GM12878 (cell line): ENCODE data around the gene TMUB1. TPM values are rescaled to one million over a fixed set of nuclear protein-coding genes. Genes with fewer than 3 reads are reported as not detected.

Experiments
- ATAC-seq: fragments of 200-7000 bp; cut with Tn5 transposase; 3 replicates; pipeline ENCODE4 v1.9.1; 2020; ENCODE audit warnings: mild to moderate bottlenecking, moderate library complexity
- BruUV-seq: library from RNA; stranded (reverse); fragments of 400-500 nt; replicated peaks from 2 replicates; lab custom pipeline; 2021; lab: Mats Ljungman, UMichigan
- CTCF ChIA-PET: fragments of 300-600 bp; sonication (Branson Sonifier 250); formaldehyde crosslinking; extraction: SDS; loops from one replicate; lab custom pipeline; 2021; ENCODE audit warnings: inconsistent platforms; lab: Yijun Ruan, JAX
- POLR2A ChIA-PET: fragments of 350-600 bp; formaldehyde crosslinking; extraction: SDS; loops from one replicate; lab custom pipeline; 2021; ENCODE audit warnings: inconsistent platforms; lab: Charles Lee
- RAD21 ChIA-PET: fragments of 300-600 bp; sonication (Branson Sonifier 250); formaldehyde crosslinking; loops from one replicate; lab custom pipeline; 2023; ENCODE audit warnings: antibody characterized with exemption; ENCODE audit not compliant: unreplicated experiment; lab: Charles Lee
- SMC1A ChIA-PET: fragments of 300-600 bp; sonication (Branson Sonifier 250); formaldehyde crosslinking; loops from one replicate; lab custom pipeline; 2023; ENCODE audit not compliant: unreplicated experiment, uncharacterized antibody; lab: Charles Lee
- DNase-seq: peaks from one replicate; pipeline ENCODE4 v3.0.0-alpha.2; 2011; ENCODE audit warnings: low read depth, low spot score
- FAIRE-seq: peaks from 3 replicates; lab custom pipeline; 2011; peaks lifted over from hg19 to GRCh38; lab: Jason Lieb, UNC
- H2AFZ ChIP-seq: 2 replicates; pipeline ENCODE4 v1.6.0; 2011; ENCODE audit warnings: low read depth, low read length, control low read depth; ENCODE audit not compliant: control insufficient read depth
- H3K27ac ChIP-seq: 2 replicates; pipeline ENCODE4 v1.5.1; 2011; ENCODE audit warnings: control low read depth; ENCODE audit not compliant: control insufficient read depth, insufficient read depth
- H3K27me3 ChIP-seq, 2 experiments: replicated peaks in 1 of 2; 2 replicates each; pipeline versions ENCODE4 v1.6.0 to v1.6.1; 2011; ENCODE audit warnings: low read length in 1 of 2; ENCODE audit not compliant: control insufficient read depth in 2 of 2, insufficient read depth in 2 of 2
- H3K36me3 ChIP-seq, 2 experiments: 2 replicates each; pipeline ENCODE4 v1.5.1; 2011; ENCODE audit warnings: low read length in 1 of 2; ENCODE audit not compliant: control insufficient read depth in 2 of 2, insufficient read depth in 2 of 2
- H3K4me1 ChIP-seq: 2 replicates; pipeline ENCODE4 v1.6.1; 2011; ENCODE audit warnings: mild to moderate bottlenecking, low read length, moderate library complexity, mixed read lengths; ENCODE audit not compliant: control insufficient read depth, insufficient read depth
- H3K4me2 ChIP-seq: 2 replicates; pipeline ENCODE4 v1.6.0; 2011; ENCODE audit warnings: control low read depth; ENCODE audit not compliant: control insufficient read depth, insufficient read depth
- H3K4me3 ChIP-seq: fragments of 200-600 bp; sonication (generic); 2 replicates; pipeline ENCODE4 v1.5.1; 2016
- H3K79me2 ChIP-seq: 2 replicates; pipeline ENCODE4 v1.6.0; 2011; ENCODE audit warnings: low read length; ENCODE audit not compliant: control insufficient read depth, insufficient read depth
- H3K9ac ChIP-seq: 2 replicates; pipeline ENCODE4 v1.8.0; 2011; ENCODE audit warnings: low read length, control low read depth, mixed read lengths; ENCODE audit not compliant: control insufficient read depth, insufficient read depth
- H3K9me3 ChIP-seq: replicated peaks from 3 replicates; pipeline ENCODE4 v1.5.1; 2011; ENCODE audit warnings: mild to moderate bottlenecking, low read length; ENCODE audit not compliant: control insufficient read depth, insufficient read depth
- H4K20me1 ChIP-seq: 2 replicates; pipeline ENCODE4 v1.6.0; 2011; ENCODE audit not compliant: control insufficient read depth, insufficient read depth
- BACH1 ChIP-seq: fragments of 450-650 bp; IDR thresholded peaks from 2 replicates; pipeline ENCODE4 v1.6.1; 2017; ENCODE audit warnings: mild to moderate bottlenecking, borderline replicate concordance
- CREM ChIP-seq: IDR thresholded peaks from 2 replicates; pipeline ENCODE4 v1.6.1; 2014; ENCODE audit warnings: antibody characterized with exemption, low read depth
- PKNOX1 ChIP-seq: fragments of 450-650 bp; IDR thresholded peaks from 2 replicates; pipeline ENCODE4 v1.6.1; 2016; ENCODE audit warnings: mild to moderate bottlenecking
- RELA ChIP-seq: fragments of 450-650 bp; IDR thresholded peaks from 2 replicates; pipeline ENCODE4 v1.8.0; 2014; ENCODE audit warnings: borderline replicate concordance; ENCODE audit not compliant: partially characterized antibody
- SUPT20H ChIP-seq: IDR thresholded peaks from 2 replicates; pipeline ENCODE4 v1.6.1; 2011; ENCODE audit warnings: low read depth, mild to moderate bottlenecking, low read length, moderate library complexity, borderline replicate concordance; ENCODE audit not compliant: control insufficient read depth
- YBX1 ChIP-seq: fragments of 450-650 bp; IDR thresholded peaks from 2 replicates; pipeline ENCODE4 v1.6.1; 2016; ENCODE audit warnings: antibody characterized with exemption
- WGBS: methylation state at CpG from one replicate; pipeline ENCODE4 v1.1.6; 2016; ENCODE audit warnings: low lambda C conversion rate; ENCODE audit not compliant: insufficient replicate concordance, insufficient coverage; ENCODE audit errors: missing lambda C conversion rate; 5-methylcytosine and 5-hydroxymethylcytosine counted together
- in situ Hi-C: fragments of 300-500 bp; cut with MboI; formaldehyde crosslinking; loops from 9 replicates; pipeline ENCODE4 v1.14.3; 2018; ENCODE audit warnings: mixed read lengths
- intact Hi-C: fragments of 100-400 bp; cut with micrococcal nuclease; formaldehyde crosslinking; loops from one replicate; pipeline ENCODE4 v1.14.2; 2022; ENCODE audit not compliant: unreplicated experiment
- polyA plus RNA-seq, 11 experiments: library from polyadenylated mRNA; depleted of rRNA in 4 of 11; unstranded in 6 of 11; stranded (reverse) in 5 of 11; fragments of >200 nt; fragmentation: Nextera tagmentation in 4 of 11; fragmentation: Illumina TruSeq in 1 of 11; extraction: Ambion mirVana in 4 of 11; extraction: Trizol in 1 of 11; gene quantifications; 1 replicate in 1 of 11; 2 replicates in 10 of 11; pipeline versions ENCODE4 v1.2.1 to v1.2.3, GENCODE V29; 2011 to 2016; ENCODE audit warnings: inconsistent platforms in 2 of 11, missing spikeins in 2 of 11, low read depth in 1 of 11
- total RNA-seq, 4 experiments: library from RNA; depleted of rRNA in 3 of 4; stranded (reverse); fragments of >200 nt in 3 of 4; fragmentation: Illumina TruSeq in 1 of 4; extraction: Trizol in 1 of 4; gene quantifications; 2 replicates each; pipeline versions ENCODE4 v1.2.1 to v1.2.3, GENCODE V29; 2013 to 2021
- TF ChIP-seq, protein P1 (sequence below): fragments of 450-650 bp; IDR thresholded peaks from 2 replicates; pipeline ENCODE4 v1.6.1; 2017; ENCODE audit warnings: mild to moderate bottlenecking, moderate library complexity
- TF ChIP-seq, protein P2 (sequence below): fragments of 450-650 bp; IDR thresholded peaks from 2 replicates; pipeline ENCODE4 v1.6.1; 2017; ENCODE audit warnings: antibody characterized with exemption, mild to moderate bottlenecking, moderate library complexity

The TMUB1 gene
- total and polyA plus RNA-seq, 10 of the 15 experiments (the other 5 are each of a cell fraction or from before 2014, with no cell fraction given), result 0.27 to 79.5 (median 41.3) TPM; not detected in 1

- TF ChIP-seq RELA (no peak), BACH1 (no peak)
- TF ChIP-seq, protein P1, sequence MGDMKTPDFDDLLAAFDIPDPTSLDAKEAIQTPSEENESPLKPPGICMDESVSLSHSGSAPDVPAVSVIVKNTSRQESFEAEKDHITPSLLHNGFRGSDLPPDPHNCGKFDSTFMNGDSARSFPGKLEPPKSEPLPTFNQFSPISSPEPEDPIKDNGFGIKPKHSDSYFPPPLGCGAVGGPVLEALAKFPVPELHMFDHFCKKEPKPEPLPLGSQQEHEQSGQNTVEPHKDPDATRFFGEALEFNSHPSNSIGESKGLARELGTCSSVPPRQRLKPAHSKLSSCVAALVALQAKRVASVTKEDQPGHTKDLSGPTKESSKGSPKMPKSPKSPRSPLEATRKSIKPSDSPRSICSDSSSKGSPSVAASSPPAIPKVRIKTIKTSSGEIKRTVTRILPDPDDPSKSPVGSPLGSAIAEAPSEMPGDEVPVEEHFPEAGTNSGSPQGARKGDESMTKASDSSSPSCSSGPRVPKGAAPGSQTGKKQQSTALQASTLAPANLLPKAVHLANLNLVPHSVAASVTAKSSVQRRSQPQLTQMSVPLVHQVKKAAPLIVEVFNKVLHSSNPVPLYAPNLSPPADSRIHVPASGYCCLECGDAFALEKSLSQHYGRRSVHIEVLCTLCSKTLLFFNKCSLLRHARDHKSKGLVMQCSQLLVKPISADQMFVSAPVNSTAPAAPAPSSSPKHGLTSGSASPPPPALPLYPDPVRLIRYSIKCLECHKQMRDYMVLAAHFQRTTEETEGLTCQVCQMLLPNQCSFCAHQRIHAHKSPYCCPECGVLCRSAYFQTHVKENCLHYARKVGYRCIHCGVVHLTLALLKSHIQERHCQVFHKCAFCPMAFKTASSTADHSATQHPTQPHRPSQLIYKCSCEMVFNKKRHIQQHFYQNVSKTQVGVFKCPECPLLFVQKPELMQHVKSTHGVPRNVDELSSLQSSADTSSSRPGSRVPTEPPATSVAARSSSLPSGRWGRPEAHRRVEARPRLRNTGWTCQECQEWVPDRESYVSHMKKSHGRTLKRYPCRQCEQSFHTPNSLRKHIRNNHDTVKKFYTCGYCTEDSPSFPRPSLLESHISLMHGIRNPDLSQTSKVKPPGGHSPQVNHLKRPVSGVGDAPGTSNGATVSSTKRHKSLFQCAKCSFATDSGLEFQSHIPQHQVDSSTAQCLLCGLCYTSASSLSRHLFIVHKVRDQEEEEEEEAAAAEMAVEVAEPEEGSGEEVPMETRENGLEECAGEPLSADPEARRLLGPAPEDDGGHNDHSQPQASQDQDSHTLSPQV, result no peak
Observed at GRCh38 chr7:151074817-151075661, 8.3 kb downstream of the TMUB1 start (continued).

DNA sequence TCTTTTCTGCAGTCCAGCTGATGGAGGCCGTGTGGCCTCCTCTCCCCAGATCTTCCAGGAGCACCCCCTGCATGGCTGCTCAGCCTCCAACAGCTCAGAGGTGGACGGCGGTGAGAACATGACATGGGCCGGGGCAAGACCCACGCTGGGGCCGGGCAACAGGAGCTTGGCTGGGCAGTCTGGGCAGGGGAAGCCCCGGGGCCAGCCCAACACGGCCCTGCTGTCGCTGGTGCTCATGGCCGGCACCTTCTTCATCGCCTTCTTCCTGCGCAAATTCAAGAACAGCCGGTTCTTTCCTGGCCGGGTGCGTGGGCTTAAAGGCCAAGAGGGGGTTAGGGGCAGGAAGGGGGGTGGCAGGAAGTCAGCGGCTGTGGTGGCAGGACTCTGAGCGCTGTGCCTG lies 9.3 kb downstream of the TMUB1 start:
- H3K36me3 ChIP-seq, result peaks cover 2 to 32% of the 10 kb centered on the region in 2 experiments; a peak in 3 of 4 replicates
- no peak overlapping the region for H3K4me3 ChIP-seq
- ChIA-PET SMC1A (no interaction called here), POLR2A (no interaction called here), CTCF (no interaction called here), RAD21 (no interaction called here)
- no peak overlapping the region for H3K27ac ChIP-seq
- FAIRE-seq (no peak), DNase-seq (no peak), ATAC-seq (no peak)
- BruUV-seq, result no TSS peak
- H3K27me3 ChIP-seq, result no peaks in the 10 kb centered on the region
- in situ Hi-C loops, result no loop called here
- H2AFZ ChIP-seq, result no peak overlapping the region
- peaks cover 3% of the 10 kb centered on the region; the same call in 1 of the 2 replicates for H3K79me2 ChIP-seq
- H3K4me2 ChIP-seq, result no peak overlapping the region
- no peaks in the 10 kb centered on the region for H3K4me1 ChIP-seq
- H4K20me1 ChIP-seq, result no peaks in the 10 kb centered on the region
- WGBS, result 96% methylated on average over 14 of the region's 17 CpGs
- H3K9ac ChIP-seq, result no peak overlapping the region
- no peaks in the 10 kb centered on the region for H3K9me3 ChIP-seq
- intact Hi-C loops, result no loop called here
- no peak for TF ChIP-seq SUPT20H
- no peak for TF ChIP-seq CREM
- no peak for TF ChIP-seq PKNOX1
- TF ChIP-seq YBX1, result no peak
- TF ChIP-seq, protein P1, result no peak
- TF ChIP-seq, protein P2, sequence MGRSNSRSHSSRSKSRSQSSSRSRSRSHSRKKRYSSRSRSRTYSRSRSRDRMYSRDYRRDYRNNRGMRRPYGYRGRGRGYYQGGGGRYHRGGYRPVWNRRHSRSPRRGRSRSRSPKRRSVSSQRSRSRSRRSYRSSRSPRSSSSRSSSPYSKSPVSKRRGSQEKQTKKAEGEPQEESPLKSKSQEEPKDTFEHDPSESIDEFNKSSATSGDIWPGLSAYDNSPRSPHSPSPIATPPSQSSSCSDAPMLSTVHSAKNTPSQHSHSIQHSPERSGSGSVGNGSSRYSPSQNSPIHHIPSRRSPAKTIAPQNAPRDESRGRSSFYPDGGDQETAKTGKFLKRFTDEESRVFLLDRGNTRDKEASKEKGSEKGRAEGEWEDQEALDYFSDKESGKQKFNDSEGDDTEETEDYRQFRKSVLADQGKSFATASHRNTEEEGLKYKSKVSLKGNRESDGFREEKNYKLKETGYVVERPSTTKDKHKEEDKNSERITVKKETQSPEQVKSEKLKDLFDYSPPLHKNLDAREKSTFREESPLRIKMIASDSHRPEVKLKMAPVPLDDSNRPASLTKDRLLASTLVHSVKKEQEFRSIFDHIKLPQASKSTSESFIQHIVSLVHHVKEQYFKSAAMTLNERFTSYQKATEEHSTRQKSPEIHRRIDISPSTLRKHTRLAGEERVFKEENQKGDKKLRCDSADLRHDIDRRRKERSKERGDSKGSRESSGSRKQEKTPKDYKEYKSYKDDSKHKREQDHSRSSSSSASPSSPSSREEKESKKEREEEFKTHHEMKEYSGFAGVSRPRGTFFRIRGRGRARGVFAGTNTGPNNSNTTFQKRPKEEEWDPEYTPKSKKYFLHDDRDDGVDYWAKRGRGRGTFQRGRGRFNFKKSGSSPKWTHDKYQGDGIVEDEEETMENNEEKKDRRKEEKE, result no peak
